HEK293 (cell line): Measurements from ENCODE around the gene PKNOX1.
"Not testable (repeated sequence)": the region's sequence is repeated elsewhere in the genome, so short reads cannot be mapped to it uniquely, and the experiment has no call there.

Experiments
- CTCF ChIA-PET: fragments of 350-600 bp; formaldehyde crosslinking; extraction: SDS; loops from one replicate; lab custom pipeline; 2021; ENCODE audit warnings: antibody characterized with exemption; lab: Yijun Ruan, JAX
- POLR2A ChIA-PET: fragments of 300-600 bp; formaldehyde crosslinking; extraction: SDS; loops from one replicate; lab custom pipeline; 2020; ENCODE audit warnings: antibody characterized with exemption, inconsistent platforms; lab: Yijun Ruan, JAX
- H3K27ac ChIP-seq: fragments of 200-500 bp; sonication (Bioruptor generic); 2 replicates; pipeline ENCODE4 v1.5.1; 2014; ENCODE audit warnings: low read depth, low read length, control low read depth, inconsistent platforms; ENCODE audit errors: extremely low read depth
- H3K36me3 ChIP-seq, 2 experiments: fragments of 200-500 bp in 1 of 2; sonication (Bioruptor generic) in 1 of 2; 1 replicate in 1 of 2; 2 replicates in 1 of 2; pipeline ENCODE4 v1.5.1; 2014 to 2017; ENCODE audit warnings: inconsistent platforms in 2 of 2, low read length in 2 of 2; ENCODE audit not compliant: control insufficient read depth in 2 of 2, insufficient read depth in 1 of 2
- H3K4me1 ChIP-seq: fragments of 200-500 bp; sonication (Bioruptor generic); 2 replicates; pipeline ENCODE4 v1.5.1; 2014; ENCODE audit warnings: mild to moderate bottlenecking, low read length, inconsistent platforms; ENCODE audit not compliant: control insufficient read depth, insufficient read depth
- H3K4me3 ChIP-seq: 2 replicates; pipeline ENCODE4 v1.5.1; 2011; ENCODE audit warnings: low read depth, mild to moderate bottlenecking, control low read depth, low read length, moderate library complexity
- H3K9me3 ChIP-seq: fragments of 200-500 bp; sonication (Bioruptor generic); 2 replicates; pipeline ENCODE4 v1.5.1; 2014; ENCODE audit warnings: low read depth, low read length, inconsistent platforms; ENCODE audit not compliant: control insufficient read depth, insufficient read depth
- HOXC10 ChIP-seq: sonication (generic); formaldehyde crosslinking; IDR thresholded peaks from 2 replicates; pipeline ENCODE4 v1.8.1; 2023; ENCODE audit warnings: mild to moderate bottlenecking, missing genetic modification reagents
- MYNN ChIP-seq: fragments of 450-650 bp; formaldehyde crosslinking; IDR thresholded peaks from 2 replicates; pipeline ENCODE4 v1.5.1; 2016; ENCODE audit warnings: missing biosample characterization, missing genetic modification characterization, borderline replicate concordance
- ZNF121 ChIP-seq: fragments of 450-650 bp; formaldehyde crosslinking; IDR thresholded peaks from 2 replicates; pipeline ENCODE4 v1.5.1; 2016; ENCODE audit warnings: missing biosample characterization, missing genetic modification characterization
- ZNF148 ChIP-seq: fragments of 450-650 bp; formaldehyde crosslinking; IDR thresholded peaks from 2 replicates; pipeline ENCODE4 v1.5.0; 2017; ENCODE audit warnings: missing biosample characterization, missing genetic modification characterization, borderline replicate concordance
- ZNF19 ChIP-seq: fragments of 450-650 bp; formaldehyde crosslinking; IDR thresholded peaks from 2 replicates; pipeline ENCODE4; 2016; ENCODE audit warnings: missing biosample characterization, missing genetic modification characterization, low read depth
- ZNF202 ChIP-seq: fragments of 450-650 bp; formaldehyde crosslinking; IDR thresholded peaks from 2 replicates; pipeline ENCODE4 v1.5.1; 2016; ENCODE audit warnings: missing biosample characterization, missing genetic modification characterization, borderline replicate concordance
- ZNF391 ChIP-seq: fragments of 450-650 bp; formaldehyde crosslinking; IDR thresholded peaks from 2 replicates; pipeline ENCODE4 v1.5.1; 2016; ENCODE audit warnings: low read depth, missing biosample characterization, missing genetic modification characterization, borderline replicate concordance
- ZNF776 ChIP-seq: fragments of 450-650 bp; formaldehyde crosslinking; IDR thresholded peaks from 2 replicates; pipeline ENCODE4 v1.5.0; 2017; ENCODE audit warnings: missing biosample characterization, missing genetic modification characterization, borderline replicate concordance
- ZSCAN18 ChIP-seq: fragments of 450-650 bp; formaldehyde crosslinking; IDR thresholded peaks from 2 replicates; pipeline ENCODE4 v1.5.1; 2016; ENCODE audit warnings: missing biosample characterization, missing genetic modification characterization
- TF ChIP-seq, protein P1 (sequence below): fragments of 450-650 bp; formaldehyde crosslinking; IDR thresholded peaks from 2 replicates; pipeline ENCODE4 v1.5.1; 2016; ENCODE audit warnings: missing biosample characterization, missing genetic modification characterization

PKNOX1 gene

DNA sequence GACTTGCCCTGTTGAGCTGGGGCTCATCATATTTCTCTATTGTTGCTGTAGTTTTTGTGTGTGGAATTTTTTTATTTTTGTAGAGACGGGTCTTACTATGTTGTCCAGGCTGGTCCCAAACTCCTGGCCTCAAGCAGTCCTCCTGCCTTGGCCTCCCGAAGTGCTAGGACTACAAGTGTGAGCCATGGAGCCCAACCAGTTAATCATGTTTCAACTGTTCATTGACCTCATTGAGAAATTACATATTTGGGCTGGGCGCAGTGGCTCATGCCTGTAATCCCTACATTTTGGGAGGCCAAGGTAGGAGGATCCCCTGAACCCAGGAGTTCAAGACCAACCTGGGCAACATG lies 9.2 kb upstream of the PKNOX1 start:
- H3K27ac ChIP-seq, result no peak overlapping the region
- no peaks in the 10 kb centered on the region for H3K4me1 ChIP-seq
- TF ChIP-seq ZNF121 (tag by site-specific recombination) (peak; percentile 85), ZNF19 (tag by site-specific recombination) (no peak), ZNF776 (tag by site-specific recombination) (no peak), ZNF391 (no peak), ZNF202 (tag by site-specific recombination) (no peak), MYNN (tag by site-specific recombination) (no peak)
- TF ChIP-seq, all 188 proteins: peak for 1
- no peak overlapping the region for H3K4me3 ChIP-seq
- POLR2A ChIA-PET, result no interaction called here
- CTCF ChIA-PET, result no interaction called here
- H3K36me3 ChIP-seq, result no peaks in the 10 kb centered on the region
- H3K9me3 ChIP-seq, result no peaks in the 10 kb centered on the region

DNA sequence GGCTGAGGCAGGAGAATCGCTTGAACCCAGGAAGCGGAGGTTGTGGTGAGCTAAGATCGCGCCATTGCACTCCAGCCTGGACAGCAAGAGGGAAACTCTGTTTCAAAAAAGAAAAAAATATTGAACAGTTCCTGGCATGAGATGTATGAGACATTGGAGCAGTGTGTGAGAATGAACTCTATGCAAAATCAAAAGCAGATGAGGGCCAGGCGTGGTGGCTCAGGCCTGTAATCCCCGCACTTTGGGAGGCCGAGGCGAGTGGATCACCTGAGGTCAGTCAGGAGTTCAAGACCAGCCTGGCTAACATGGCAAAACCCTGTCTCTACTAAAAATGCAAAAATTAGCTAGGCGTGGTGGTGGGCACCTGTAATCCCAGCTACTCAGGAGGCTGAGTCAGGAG lies 6.7 kb upstream of the PKNOX1 start:
- ChIA-PET CTCF (interaction anchor here (0.6 kb wide), 1 partner anchor 52 kb away, joined by 3 read pairs; no protein-coding TSS in a partner anchor), POLR2A (interaction anchor here (1.1 kb wide), 1 partner anchor 22 kb away, joined by 3 read pairs; no protein-coding TSS in a partner anchor)
- not testable (repeated sequence) for H3K4me1 ChIP-seq

DNA sequence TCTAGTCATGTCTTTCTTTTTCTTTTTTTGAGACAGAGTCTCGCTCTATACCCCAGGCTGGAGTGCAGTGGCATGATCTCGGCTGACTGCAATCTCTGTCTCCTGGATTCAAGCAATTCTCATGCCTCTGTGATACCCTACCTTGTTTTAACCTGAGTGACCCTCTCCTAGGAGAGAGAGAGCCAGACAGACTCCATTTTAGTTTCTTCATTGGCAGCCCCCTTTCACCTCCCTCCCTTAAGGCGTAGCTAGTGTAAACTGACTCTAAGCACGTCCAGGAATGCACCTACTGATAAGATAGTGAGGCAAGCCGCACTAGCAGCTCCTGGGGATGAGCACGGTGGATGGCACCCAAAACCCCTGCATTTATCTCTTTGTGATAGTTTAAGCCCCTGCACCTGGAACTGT lies 5.2 kb upstream of the PKNOX1 start:
- Histone ChIP-seq H3K4me3 (no peak overlapping the region), H3K36me3 (no peaks in the 10 kb centered on the region), H3K9me3 (no peaks in the 10 kb centered on the region), H3K27ac (no peak overlapping the region), H3K4me1 (no peaks in the 10 kb centered on the region; the same call in 1 of the 2 replicates)
- no peak for TF ChIP-seq ZSCAN18 (tag by site-specific recombination)
- no peak for TF ChIP-seq HOXC10 (CRISPR knock-in tag)
- TF ChIP-seq ZNF148, result no peak
- TF ChIP-seq, protein P1, sequence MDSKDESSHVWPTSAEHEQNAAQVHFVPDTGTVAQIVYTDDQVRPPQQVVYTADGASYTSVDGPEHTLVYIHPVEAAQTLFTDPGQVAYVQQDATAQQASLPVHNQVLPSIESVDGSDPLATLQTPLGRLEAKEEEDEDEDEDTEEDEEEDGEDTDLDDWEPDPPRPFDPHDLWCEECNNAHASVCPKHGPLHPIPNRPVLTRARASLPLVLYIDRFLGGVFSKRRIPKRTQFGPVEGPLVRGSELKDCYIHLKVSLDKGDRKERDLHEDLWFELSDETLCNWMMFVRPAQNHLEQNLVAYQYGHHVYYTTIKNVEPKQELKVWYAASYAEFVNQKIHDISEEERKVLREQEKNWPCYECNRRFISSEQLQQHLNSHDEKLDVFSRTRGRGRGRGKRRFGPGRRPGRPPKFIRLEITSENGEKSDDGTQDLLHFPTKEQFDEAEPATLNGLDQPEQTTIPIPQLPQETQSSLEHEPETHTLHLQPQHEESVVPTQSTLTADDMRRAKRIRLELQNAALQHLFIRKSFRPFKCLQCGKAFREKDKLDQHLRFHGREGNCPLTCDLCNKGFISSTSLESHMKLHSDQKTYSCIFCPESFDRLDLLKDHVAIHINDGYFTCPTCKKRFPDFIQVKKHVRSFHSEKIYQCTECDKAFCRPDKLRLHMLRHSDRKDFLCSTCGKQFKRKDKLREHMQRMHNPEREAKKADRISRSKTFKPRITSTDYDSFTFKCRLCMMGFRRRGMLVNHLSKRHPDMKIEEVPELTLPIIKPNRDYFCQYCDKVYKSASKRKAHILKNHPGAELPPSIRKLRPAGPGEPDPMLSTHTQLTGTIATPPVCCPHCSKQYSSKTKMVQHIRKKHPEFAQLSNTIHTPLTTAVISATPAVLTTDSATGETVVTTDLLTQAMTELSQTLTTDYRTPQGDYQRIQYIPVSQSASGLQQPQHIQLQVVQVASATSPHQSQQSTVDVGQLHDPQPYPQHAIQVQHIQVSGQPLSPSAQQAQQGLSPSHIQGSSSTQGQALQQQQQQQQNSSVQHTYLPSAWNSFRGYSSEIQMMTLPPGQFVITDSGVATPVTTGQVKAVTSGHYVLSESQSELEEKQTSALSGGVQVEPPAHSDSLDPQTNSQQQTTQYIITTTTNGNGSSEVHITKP (tag by site-specific recombination), result 0 out of 2 replicates have a peak, but pooled peaks have one; percentile 31
- CTCF ChIA-PET, result no interaction called here
- POLR2A ChIA-PET, result interaction anchor here (0.6 to 1.1 kb wide), 3 partner anchors 14 to 642 kb away, joined by 3 read pairs; partner anchors contain the start of gene NDUFV3

More for the DNA sequence above, 6.7 kb upstream of the PKNOX1 start:
- H3K9me3 ChIP-seq, H3K36me3 ChIP-seq, H3K4me3 ChIP-seq, H3K27ac ChIP-seq: not testable (repeated sequence)
